H9 (cell line): ENCODE measurements around the gene CC2D1A. TPM values are rescaled to one million over a fixed set of nuclear protein-coding genes. Genes with fewer than 3 reads are reported as not detected.

ENCODE experiments used
- DNase-seq: peaks from one replicate; pipeline ENCODE4 v3.0.0-alpha.2; 2017
- H2AFZ ChIP-seq: one replicate; pipeline ENCODE4 v1.6.1; 2013; ENCODE audit warnings: mild to moderate bottlenecking, low read length, control low read depth, moderate library complexity
- H2AK5ac ChIP-seq: 2 replicates; pipeline ENCODE4 v1.6.1; 2013; ENCODE audit warnings: low read length, control low read depth, mixed read lengths; ENCODE audit not compliant: insufficient read length
- H2BK120ac ChIP-seq: one replicate; pipeline ENCODE4 v1.6.1; 2013; ENCODE audit warnings: low read depth, mild to moderate bottlenecking, low read length, control low read depth, inconsistent platforms; ENCODE audit not compliant: poor library complexity, severe bottlenecking
- H2BK12ac ChIP-seq: 2 replicates; pipeline ENCODE4 v1.6.1; 2013; ENCODE audit warnings: low read length, control low read depth, mixed read lengths, low read depth; ENCODE audit not compliant: insufficient read length
- H2BK15ac ChIP-seq: 2 replicates; pipeline ENCODE4 v1.6.1; 2013; ENCODE audit warnings: low read depth, low read length, control low read depth
- H2BK20ac ChIP-seq: one replicate; pipeline ENCODE4 v1.6.1; 2013; ENCODE audit warnings: low read depth, mild to moderate bottlenecking, low read length, control low read depth, inconsistent platforms; ENCODE audit not compliant: poor library complexity, severe bottlenecking
- H2BK5ac ChIP-seq: 2 replicates; pipeline ENCODE4 v1.6.1; 2013; ENCODE audit warnings: low read length, control low read depth, mixed read lengths; ENCODE audit not compliant: insufficient read length
- H3K14ac ChIP-seq: 2 replicates; pipeline ENCODE4 v1.6.1; 2013; ENCODE audit warnings: low read length, control low read depth; ENCODE audit not compliant: insufficient read depth
- H3K18ac ChIP-seq: 2 replicates; pipeline ENCODE4 v1.6.1; 2013; ENCODE audit warnings: low read depth, mild to moderate bottlenecking, mixed read lengths, low read length, control low read depth; ENCODE audit not compliant: insufficient read length
- H3K23ac ChIP-seq: 2 replicates; pipeline ENCODE4 v1.6.1; 2013; ENCODE audit warnings: low read length, control low read depth, mixed read lengths, low read depth; ENCODE audit not compliant: insufficient read length
- H3K23me2 ChIP-seq: 2 replicates; pipeline ENCODE4 v1.6.1; 2013; ENCODE audit warnings: low read depth, mild to moderate bottlenecking, mixed read lengths, low read length, control low read depth; ENCODE audit not compliant: insufficient read length, poor library complexity, severe bottlenecking
- H3K27ac ChIP-seq: 2 replicates; pipeline ENCODE4 v1.5.1; 2013; ENCODE audit warnings: low read length, control low read depth, mixed read lengths, low read depth; ENCODE audit not compliant: insufficient read length
- H3K27me3 ChIP-seq: 2 replicates; pipeline ENCODE4 v1.6.1; 2013; ENCODE audit warnings: low read length, control low read depth, inconsistent platforms; ENCODE audit not compliant: insufficient read depth
- H3K4ac ChIP-seq: 2 replicates; pipeline ENCODE4 v1.6.1; 2013; ENCODE audit warnings: low read depth, mild to moderate bottlenecking, control low read depth, inconsistent platforms, low read length, moderate library complexity
- H3K4me1 ChIP-seq: 2 replicates; pipeline ENCODE4 v1.6.1; 2013; ENCODE audit warnings: low read length, control low read depth, inconsistent platforms; ENCODE audit not compliant: insufficient read depth
- H3K4me2 ChIP-seq: 2 replicates; pipeline ENCODE4 v1.6.1; 2013; ENCODE audit warnings: low read length, control low read depth, mixed read lengths; ENCODE audit not compliant: insufficient read length, insufficient read depth
- H3K56ac ChIP-seq: 2 replicates; pipeline ENCODE4 v1.6.1; 2013; ENCODE audit warnings: low read depth, mild to moderate bottlenecking, mixed read lengths, low read length, control low read depth; ENCODE audit not compliant: insufficient read length
- H3K79me1 ChIP-seq: 2 replicates; pipeline ENCODE4 v1.6.1; 2013; ENCODE audit warnings: low read depth, mild to moderate bottlenecking, moderate library complexity, low read length, control low read depth, inconsistent platforms; ENCODE audit not compliant: insufficient read depth, poor library complexity, severe bottlenecking
- H3K79me2 ChIP-seq: 2 replicates; pipeline ENCODE4 v1.6.1; 2013; ENCODE audit warnings: low read length, control low read depth, inconsistent platforms; ENCODE audit not compliant: insufficient read depth
- H3K9ac ChIP-seq: 2 replicates; pipeline ENCODE4 v1.6.1; 2013; ENCODE audit warnings: low read length, control low read depth, mixed read lengths; ENCODE audit not compliant: insufficient read length; ENCODE audit errors: extremely low read depth
- H3K9me3 ChIP-seq: one replicate; pipeline ENCODE4 v1.6.1; 2013; ENCODE audit warnings: low read depth, low read length, inconsistent platforms; ENCODE audit not compliant: control insufficient read depth
- H3T11ph ChIP-seq: one replicate; pipeline ENCODE4 v1.6.1; 2013; ENCODE audit warnings: mild to moderate bottlenecking, low read length, control low read depth, inconsistent platforms
- H4K20me1 ChIP-seq: one replicate; pipeline ENCODE4 v1.6.1; 2013; ENCODE audit not compliant: control insufficient read depth, insufficient read length, insufficient read depth
- H4K5ac ChIP-seq: 2 replicates; pipeline ENCODE4 v1.6.1; 2013; ENCODE audit warnings: low read depth, mild to moderate bottlenecking, mixed read lengths, low read length, control low read depth; ENCODE audit not compliant: insufficient read length
- H4K8ac ChIP-seq: replicated peaks from 2 replicates; pipeline ENCODE4 v1.6.1; 2013; ENCODE audit warnings: low read length, control low read depth, mixed read lengths, low read depth; ENCODE audit not compliant: insufficient read length
- H4K91ac ChIP-seq: 2 replicates; pipeline ENCODE4 v1.6.1; 2013; ENCODE audit warnings: low read depth, mild to moderate bottlenecking, moderate library complexity, mixed read lengths, low read length, control low read depth; ENCODE audit not compliant: insufficient read length
- H3K27ac Mint-ChIP-seq, 3 experiments: 2 replicates in 2 of 3; 3 replicates in 1 of 3; pipeline ENCODE4 v1.8.0; 2020 to 2021; ENCODE audit warnings: mixed read lengths in 3 of 3, mild to moderate bottlenecking in 1 of 3, moderate library complexity in 1 of 3
- H3K27me3 Mint-ChIP-seq: 2 replicates; pipeline ENCODE4 v1.8.0; 2021; ENCODE audit warnings: low read depth, mild to moderate bottlenecking, moderate library complexity, mixed read lengths
- H3K36me3 Mint-ChIP-seq, 3 experiments: 2 replicates in 2 of 3; 3 replicates in 1 of 3; pipeline ENCODE4 v1.8.0; 2020 to 2021; ENCODE audit warnings: low read depth in 3 of 3, mixed read lengths in 3 of 3; ENCODE audit not compliant: insufficient read depth in 1 of 3
- H3K4me1 Mint-ChIP-seq, 2 experiments: 2 replicates each; pipeline ENCODE4 v1.8.0; 2020; ENCODE audit warnings: mixed read lengths in 2 of 2
- H3K4me3 Mint-ChIP-seq, 2 experiments: 2 replicates in 1 of 2; 3 replicates in 1 of 2; pipeline ENCODE4 v1.8.0; 2020 to 2021; ENCODE audit warnings: mild to moderate bottlenecking in 2 of 2, mixed read lengths in 2 of 2, moderate library complexity in 1 of 2
- H3K9me3 Mint-ChIP-seq, 2 experiments: 2 replicates in 1 of 2; 3 replicates in 1 of 2; pipeline ENCODE4 v1.8.0; 2020; ENCODE audit warnings: mild to moderate bottlenecking in 2 of 2, mixed read lengths in 2 of 2, moderate library complexity in 1 of 2
- WGBS: extraction: QIAGEN DNeasy Blood & Tissue Kit; methylation state at CpG from one replicate; pipeline ENCODE4 v1.1.7; 2013; ENCODE audit warnings: missing lambda C conversion rate, low lambda C conversion rate, mixed read lengths; ENCODE audit not compliant: insufficient read length; ENCODE audit errors: extremely low coverage; 5-methylcytosine and 5-hydroxymethylcytosine counted together
- total RNA-seq: library from RNA; stranded (reverse); gene quantifications from 2 replicates; pipeline ENCODE4 v1.2.1, GENCODE V29; 2021
- TF ChIP-seq, protein P1 (sequence below): fragments of 200-600 bp; sonication (generic); conservative IDR thresholded peaks from 3 replicates; pipeline ENCODE4 v1.8.0; 2021; ENCODE audit warnings: antibody characterized with exemption, mild to moderate bottlenecking

CC2D1A gene
- total RNA-seq, 1 experiment from 2014 or later = 48.5 TPM

- H3K79me2 ChIP-seq = no peaks in the 10 kb centered on the region
- H2BK15ac ChIP-seq = no peak overlapping the region
- no peak overlapping the region for H2AK5ac ChIP-seq
- H3K23me2 ChIP-seq = no peaks in the 10 kb centered on the region
- H3K36me3 Mint-ChIP-seq = peaks cover 32 to 83% (median 57%) of the 10 kb centered on the region in 3 experiments
- no peaks in the 10 kb centered on the region for H3K27me3 Mint-ChIP-seq
- no peaks in the 10 kb centered on the region for H3K79me1 ChIP-seq
- H3K4me1 Mint-ChIP-seq = no peaks in the 10 kb centered on the region
- no peak overlapping the region for H2BK5ac ChIP-seq
- H3K27me3 ChIP-seq = no peaks in the 10 kb centered on the region
- H2BK20ac ChIP-seq = no peak overlapping the region
- H3K56ac ChIP-seq = no peak overlapping the region
- H4K20me1 ChIP-seq = no peaks in the 10 kb centered on the region
- no peak overlapping the region for H4K91ac ChIP-seq
- no peak for DNase-seq
- no peak overlapping the region for H3K27ac Mint-ChIP-seq
- H3K4me2 ChIP-seq = no peak overlapping the region
- no peak overlapping the region for H4K8ac ChIP-seq
- H4K5ac ChIP-seq = no peak overlapping the region
- no peak overlapping the region for H3K14ac ChIP-seq
- H2AFZ ChIP-seq = no peak overlapping the region
- no peak overlapping the region for H3K18ac ChIP-seq
- H3K4me3 Mint-ChIP-seq = no peak overlapping the region
- TF ChIP-seq, protein P1, sequence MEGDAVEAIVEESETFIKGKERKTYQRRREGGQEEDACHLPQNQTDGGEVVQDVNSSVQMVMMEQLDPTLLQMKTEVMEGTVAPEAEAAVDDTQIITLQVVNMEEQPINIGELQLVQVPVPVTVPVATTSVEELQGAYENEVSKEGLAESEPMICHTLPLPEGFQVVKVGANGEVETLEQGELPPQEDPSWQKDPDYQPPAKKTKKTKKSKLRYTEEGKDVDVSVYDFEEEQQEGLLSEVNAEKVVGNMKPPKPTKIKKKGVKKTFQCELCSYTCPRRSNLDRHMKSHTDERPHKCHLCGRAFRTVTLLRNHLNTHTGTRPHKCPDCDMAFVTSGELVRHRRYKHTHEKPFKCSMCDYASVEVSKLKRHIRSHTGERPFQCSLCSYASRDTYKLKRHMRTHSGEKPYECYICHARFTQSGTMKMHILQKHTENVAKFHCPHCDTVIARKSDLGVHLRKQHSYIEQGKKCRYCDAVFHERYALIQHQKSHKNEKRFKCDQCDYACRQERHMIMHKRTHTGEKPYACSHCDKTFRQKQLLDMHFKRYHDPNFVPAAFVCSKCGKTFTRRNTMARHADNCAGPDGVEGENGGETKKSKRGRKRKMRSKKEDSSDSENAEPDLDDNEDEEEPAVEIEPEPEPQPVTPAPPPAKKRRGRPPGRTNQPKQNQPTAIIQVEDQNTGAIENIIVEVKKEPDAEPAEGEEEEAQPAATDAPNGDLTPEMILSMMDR = no peak
- H2BK12ac ChIP-seq = no peak overlapping the region
- H3T11ph ChIP-seq = no peak overlapping the region
- H3K9ac ChIP-seq = no peak overlapping the region
- H3K4ac ChIP-seq = no peak overlapping the region
- no CpG with 5 or more reads among the region's 14 CpGs for WGBS
- H3K4me1 ChIP-seq = no peaks in the 10 kb centered on the region
- H3K23ac ChIP-seq = no peak overlapping the region
- peaks cover 8 to 12% of the 10 kb centered on the region in 2 experiments; a peak in 4 of 5 replicates for H3K9me3 Mint-ChIP-seq
- H3K27ac ChIP-seq = no peak overlapping the region
- H3K9me3 ChIP-seq = peaks cover 6% of the 10 kb centered on the region
- no peak overlapping the region for H2BK120ac ChIP-seq
Measured at GRCh38 chr19:13917888-13918406, 11.9 kb downstream of the CC2D1A start.
